Activated CD4-positive, alpha-beta T cell treated with anti-CD3 and anti-CD28 coated beads for 36 hours (primary cell): ENCODE results near the gene HAGH. TPM values are rescaled to one million over a fixed set of nuclear protein-coding genes. Genes with fewer than 3 reads are reported as not detected.
"Not testable (repeated sequence)": the region's sequence is repeated elsewhere in the genome, so short reads cannot be mapped to it uniquely, and the experiment has no call there.

Experiments
- ATAC-seq: fragments of 200-7000 bp; cut with Tn5 transposase; one replicate; pipeline ENCODE4 v1.10.0; 2021; ENCODE audit warnings: mild to moderate bottlenecking, moderate library complexity
- CTCF ChIA-PET: fragments of 350-600 bp; sonication (Branson Sonifier 250); formaldehyde crosslinking; loops from one replicate; lab custom pipeline; 2021; ENCODE audit warnings: antibody characterized with exemption; lab: Charles Lee
- POLR2A ChIA-PET: fragments of 350-600 bp; sonication (Branson Sonifier 250); formaldehyde crosslinking; loops from one replicate; lab custom pipeline; 2021; ENCODE audit warnings: antibody characterized with exemption, inconsistent platforms; lab: Charles Lee
- DNase-seq: peaks from one replicate; pipeline ENCODE4 v3.0.0-alpha.2; 2020
- H3K27ac Mint-ChIP-seq: one replicate; pipeline ENCODE4 v1.8.0; 2021; ENCODE audit warnings: mixed read lengths
- H3K27me3 Mint-ChIP-seq: one replicate; pipeline ENCODE4 v1.8.0; 2021; ENCODE audit warnings: mixed read lengths
- H3K36me3 Mint-ChIP-seq: one replicate; pipeline ENCODE4 v1.8.0; 2021; ENCODE audit warnings: low read depth, mixed read lengths
- H3K4me1 Mint-ChIP-seq: one replicate; pipeline ENCODE4 v1.8.0; 2021; ENCODE audit warnings: mixed read lengths
- H3K4me3 Mint-ChIP-seq: one replicate; pipeline ENCODE4 v1.8.0; 2021; ENCODE audit warnings: mild to moderate bottlenecking, moderate library complexity, mixed read lengths
- H3K9me3 Mint-ChIP-seq: one replicate; pipeline ENCODE4 v1.8.0; 2021; ENCODE audit warnings: low read depth, mixed read lengths
- intact Hi-C, 2 experiments: fragments of 100-400 bp; cut with DNase I in 1 of 2; cut with micrococcal nuclease in 1 of 2; formaldehyde crosslinking; loops; one replicate each; pipeline versions ENCODE4 v1.14.2 to v1.15.1; 2022 to 2024; cut with DNase I, micrococcal nuclease
- total RNA-seq, 2 experiments: library from RNA; stranded (reverse); gene quantifications; one replicate each; pipeline ENCODE4 v1.2.3, GENCODE V29; 2021

HAGH gene
- 10 to 100 TPM; 20.9 to 25.0 TPM for total RNA-seq

DNA sequence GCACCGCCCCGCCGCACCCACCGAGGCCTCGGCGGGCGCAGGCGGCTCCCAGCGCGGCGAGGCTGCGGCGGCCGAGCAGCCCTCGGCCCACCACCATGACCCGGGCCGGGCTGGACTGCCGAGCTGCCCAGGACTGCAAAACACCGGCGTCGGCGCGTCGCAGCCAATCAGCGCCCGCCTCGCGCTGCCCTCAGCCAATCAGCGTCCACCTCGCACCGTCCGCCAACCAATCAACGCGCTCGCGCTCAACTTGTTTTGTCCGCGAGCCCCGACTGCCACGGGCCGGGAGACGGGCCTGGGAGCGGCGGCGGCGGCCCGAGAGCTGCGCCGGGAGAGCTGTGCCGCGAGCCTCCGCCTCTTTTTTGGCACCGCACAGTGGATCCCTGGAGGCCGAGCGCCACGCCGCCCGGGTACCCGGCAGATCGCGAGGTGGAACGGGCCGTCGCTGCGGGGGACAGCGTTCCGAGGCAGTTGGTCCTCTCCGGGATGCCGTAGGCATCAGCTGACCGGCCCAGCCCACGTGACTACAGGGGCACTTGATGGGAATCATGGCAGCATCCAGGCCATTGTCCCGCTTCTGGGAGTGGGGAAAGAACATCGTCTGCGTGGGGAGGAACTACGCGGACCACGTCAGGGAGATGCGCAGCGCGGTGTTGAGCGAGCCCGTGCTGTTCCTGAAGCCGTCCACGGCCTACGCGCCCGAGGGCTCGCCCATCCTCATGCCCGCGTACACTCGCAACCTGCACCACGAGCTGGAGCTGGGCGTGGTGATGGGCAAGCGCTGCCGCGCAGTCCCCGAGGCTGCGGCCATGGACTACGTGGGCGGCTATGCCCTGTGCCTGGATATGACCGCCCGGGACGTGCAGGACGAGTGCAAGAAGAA, at the start of gene HAGH, which contains the start of gene FAHD1:
TSS of gene HAGH (minus strand) at position 135 of the 883 bp plus-strand sequence. CDS start at position 97, 38 bp downstream.
TSS of gene FAHD1 (plus strand) at position 516 of the 883 bp plus-strand sequence. CDS start at position 549, 33 bp downstream.
- POLR2A ChIA-PET = interaction anchor here (0.6 to 1.4 kb wide), 4 partner anchors 44 to 328 kb away, joined by 3 to 6 read pairs (median 5); partner anchors contain the start of genes MSRB1, NUBP2 and SPSB3
- Mint-ChIP-seq H3K36me3 (peaks cover 5% of the 10 kb centered on the region), H3K9me3 (no peaks in the 10 kb centered on the region)

DNA sequence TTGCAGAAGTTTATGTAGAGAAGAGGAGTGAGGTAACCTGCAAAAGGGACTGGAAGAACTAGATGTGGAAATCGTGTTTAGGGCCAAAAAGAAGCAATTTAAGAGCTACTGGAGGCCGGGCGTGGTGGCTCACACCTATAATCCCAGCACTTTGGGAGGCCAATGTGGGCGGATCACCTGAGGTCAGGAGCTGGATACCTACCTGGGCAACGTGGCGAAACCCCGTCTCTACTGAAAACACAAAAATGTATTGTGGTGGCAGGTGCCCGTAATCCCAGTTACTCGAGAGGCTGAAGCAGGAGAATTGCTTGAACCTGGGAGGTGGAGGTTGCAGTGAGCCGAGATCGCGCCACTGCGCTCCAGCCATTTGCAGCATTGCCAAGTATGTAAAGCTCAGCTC, 49.4 kb upstream of the HAGH start:
- ATAC-seq, DNase-seq, H3K4me1 Mint-ChIP-seq, H3K27ac Mint-ChIP-seq, H3K4me3 Mint-ChIP-seq, H3K9me3 Mint-ChIP-seq, H3K36me3 Mint-ChIP-seq, intact Hi-C loops: not testable (repeated sequence)
- H3K27me3 Mint-ChIP-seq = peaks cover 22% of the 10 kb centered on the region
- CTCF ChIA-PET = interaction anchor here (1.0 to 2.6 kb wide), 2 partner anchors 14 to 19 kb away, joined by 4 to 6 read pairs; no protein-coding TSS in a partner anchor
- POLR2A ChIA-PET = interaction anchor here (0.7 kb wide), 2 partner anchors 109 to 452 kb away, joined by 3 read pairs; no protein-coding TSS in a partner anchor

More for the DNA sequence above, at the start of gene HAGH, which contains the start of gene FAHD1:
- ATAC-seq (peak; percentile 90), DNase-seq (peak; percentile 93)
- intact Hi-C loops = loop anchor here (1.0 to 5.0 kb wide), 17 partner anchors 45 to 926 kb away; partner anchors contain the start of genes NUBP2 (in 2 of the 2), SPSB3 (in 2 of the 2), CLCN7 (in 1 of the 2) and CRAMP1 (in 1 of the 2)
- H3K27ac Mint-ChIP-seq = peak within 1 kb of the TSS; percentile 89
- peak within 1 kb of the TSS; percentile 91 for H3K4me3 Mint-ChIP-seq
- H3K27me3 Mint-ChIP-seq = no peaks in the 10 kb centered on the region
- CTCF ChIA-PET = interaction anchor here (0.6 to 1.0 kb wide), 3 partner anchors 9 to 70 kb away, joined by 3 read pairs; no protein-coding TSS in a partner anchor
- H3K4me1 Mint-ChIP-seq = peaks cover 27% of the 10 kb centered on the region

DNA sequence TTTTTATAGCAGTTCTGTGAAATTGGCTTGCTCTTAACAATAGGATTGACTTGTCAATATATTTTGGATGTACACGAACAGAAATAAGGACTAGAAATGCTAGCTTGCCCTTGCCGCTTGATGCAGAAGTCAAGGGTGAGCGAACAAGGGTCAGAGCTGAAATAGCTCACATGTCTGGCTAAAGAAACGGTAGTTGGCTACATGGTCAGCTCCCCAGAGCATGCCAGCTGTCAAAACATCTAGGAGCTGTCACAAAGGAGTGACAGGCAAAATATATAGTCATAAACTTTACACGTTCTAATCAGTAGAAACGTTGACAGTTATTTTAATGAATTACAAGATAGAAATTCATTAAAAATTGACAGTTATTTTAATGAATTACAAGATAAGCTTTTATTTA, 48.2 kb upstream of the HAGH start:
- intact Hi-C loops = no loop called here
- ATAC-seq (no peak), DNase-seq (no peak)
- POLR2A ChIA-PET = no interaction called here
- Mint-ChIP-seq H3K4me3 (no peak overlapping the region), H3K9me3 (no peaks in the 10 kb centered on the region), H3K36me3 (no peaks in the 10 kb centered on the region), H3K27me3 (peaks cover 22% of the 10 kb centered on the region), H3K27ac (no peak overlapping the region), H3K4me1 (peaks cover 3% of the 10 kb centered on the region)
- CTCF ChIA-PET = interaction anchor here (0.6 to 1.0 kb wide), 3 partner anchors 115 to 131 kb away, joined by 3 read pairs; no protein-coding TSS in a partner anchor

DNA sequence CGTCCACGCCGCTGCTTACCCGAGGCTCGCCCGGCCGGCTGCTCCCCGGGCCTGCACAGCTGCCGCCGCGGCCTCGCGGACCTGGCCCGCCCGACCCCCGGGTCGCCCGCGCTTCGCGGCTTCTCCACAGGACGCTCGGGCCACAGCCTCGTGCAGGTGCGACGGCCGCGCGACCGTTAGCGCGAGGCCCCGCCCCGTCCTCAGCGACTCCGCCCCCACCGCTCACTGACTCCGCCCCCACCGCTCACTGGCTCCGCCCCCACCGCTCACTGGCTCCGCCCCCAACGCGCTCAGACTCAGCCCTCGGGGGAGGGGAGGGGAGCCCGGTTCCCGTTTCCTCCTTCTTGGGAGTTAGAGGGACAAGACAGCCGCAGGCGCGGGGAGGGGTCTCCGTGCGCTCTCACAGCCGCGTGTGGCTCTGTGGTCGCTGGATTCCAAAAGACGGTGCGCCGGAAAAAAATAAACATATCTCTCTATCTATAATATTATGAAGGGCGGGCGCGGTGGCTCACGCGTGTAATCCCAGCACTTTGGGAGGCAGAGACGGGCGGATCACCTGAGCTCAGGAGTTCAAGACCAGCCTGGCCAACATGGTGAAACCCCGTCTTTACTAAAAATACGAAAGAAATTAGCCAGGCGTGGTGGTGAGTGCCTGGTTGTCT, 45.5 kb upstream of the HAGH start, which contains the start of gene MEIOB:
TSS of gene MEIOB (minus strand) at position 191 of the 662 bp plus-strand sequence. CDS start 3,989 bp downstream, outside the sequence.
- ChIA-PET CTCF (no interaction called here), POLR2A (no interaction called here)
- Mint-ChIP-seq H3K4me1 (peaks cover 3% of the 10 kb centered on the region), H3K36me3 (no peaks in the 10 kb centered on the region), H3K4me3 (peak within 1 kb of the TSS; percentile 50), H3K9me3 (no peaks in the 10 kb centered on the region), H3K27me3 (peaks cover 17% of the 10 kb centered on the region), H3K27ac (no peak within 1 kb of the TSS)
- intact Hi-C loops = loop anchor here in 1 of 2 experiments (1.0 to 2.0 kb wide), 2 partner anchors 46 to 57 kb away; partner anchors contain the start of gene HAGH
- DNase-seq = peak; percentile 74
- peak; percentile 91 for ATAC-seq

DNA sequence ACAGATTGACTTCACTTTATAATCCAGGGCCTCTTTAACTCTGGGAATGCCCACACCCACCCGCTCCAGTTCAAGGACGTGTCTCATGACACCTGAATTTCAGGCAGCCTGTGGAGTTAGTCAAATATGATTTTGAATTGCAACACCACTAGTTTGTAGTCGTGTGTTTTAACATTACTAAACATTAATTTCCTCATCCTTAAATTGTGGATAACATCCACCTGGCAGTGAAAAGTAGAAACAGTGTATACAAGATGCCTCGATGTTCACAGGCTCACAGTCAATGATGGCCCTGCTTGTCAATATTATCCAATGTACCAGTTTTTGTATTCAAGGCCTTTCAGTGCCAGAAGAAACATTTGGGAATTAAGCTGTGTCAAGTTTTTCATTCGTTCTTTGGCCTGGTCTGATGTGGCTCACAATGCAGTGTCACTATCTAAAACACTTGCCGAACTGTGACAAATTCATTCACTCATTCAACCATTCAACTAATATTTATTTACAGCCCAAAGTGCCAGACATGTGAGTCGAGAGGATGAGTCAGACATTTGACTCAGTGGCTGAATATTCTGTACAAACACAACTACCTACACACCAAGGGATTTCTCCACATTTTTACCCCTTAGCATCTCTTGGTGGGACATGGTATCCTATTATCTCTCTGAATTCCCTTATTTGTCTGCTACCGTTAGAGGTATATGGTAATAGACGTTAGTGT, 43.9 kb upstream of the HAGH start:
- no peaks in the 10 kb centered on the region for H3K9me3 Mint-ChIP-seq
- no peak overlapping the region for H3K4me3 Mint-ChIP-seq
- intact Hi-C loops = no loop called here
- H3K27ac Mint-ChIP-seq = no peak overlapping the region
- ChIA-PET POLR2A (no interaction called here), CTCF (interaction anchor here (0.6 kb wide), 1 partner anchor 65 kb away, joined by 3 read pairs; no protein-coding TSS in a partner anchor)
- ATAC-seq (no peak), DNase-seq (no peak)
- H3K36me3 Mint-ChIP-seq = no peaks in the 10 kb centered on the region
- H3K27me3 Mint-ChIP-seq = peaks cover 15% of the 10 kb centered on the region
- H3K4me1 Mint-ChIP-seq = peaks cover 3% of the 10 kb centered on the region

DNA sequence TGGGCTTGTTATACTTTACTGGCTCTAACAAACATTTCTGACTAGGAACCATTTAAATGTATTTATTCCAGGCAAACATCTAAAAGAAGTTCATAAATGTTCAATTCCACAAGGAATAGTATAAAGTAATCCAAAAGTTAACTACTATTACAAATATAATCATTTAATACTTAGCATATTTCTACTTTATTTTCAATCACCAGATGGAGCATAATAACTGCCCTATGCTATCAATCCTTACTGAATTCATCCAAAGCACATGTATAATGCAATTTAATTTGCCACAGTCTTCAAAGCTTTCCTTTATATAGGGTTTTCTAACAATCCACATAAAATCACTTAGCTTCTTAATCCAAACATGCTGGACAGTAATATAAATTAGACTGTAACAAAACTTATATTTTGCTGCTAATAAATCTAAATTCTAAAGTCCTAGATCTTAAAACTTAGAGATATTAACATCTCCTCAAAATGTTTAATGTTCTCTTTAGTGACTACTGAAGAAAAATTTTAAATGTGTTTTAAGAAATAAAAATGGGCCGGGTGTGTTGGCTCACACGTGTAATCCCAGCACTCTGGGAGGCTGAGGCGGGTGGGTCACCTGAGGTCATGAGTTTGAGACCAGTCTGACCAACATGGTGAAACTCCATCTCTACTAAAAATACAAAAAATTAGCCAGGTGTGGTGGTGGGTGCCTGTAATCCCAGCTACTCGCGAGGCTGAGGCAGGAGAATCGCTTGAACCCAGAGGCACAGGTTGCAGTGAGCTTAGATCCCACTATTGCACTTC, 39.5 kb upstream of the HAGH start:
- POLR2A ChIA-PET = no interaction called here
- no peak for DNase-seq
- H3K27me3 Mint-ChIP-seq = peaks cover 5% of the 10 kb centered on the region
- no peaks in the 10 kb centered on the region for H3K9me3 Mint-ChIP-seq
- no peaks in the 10 kb centered on the region for H3K4me1 Mint-ChIP-seq
- CTCF ChIA-PET = interaction anchor here (0.7 to 1.1 kb wide), 5 partner anchors 11 to 423 kb away, joined by 3 to 4 read pairs (median 3); no protein-coding TSS in a partner anchor
- ATAC-seq = no peak
- no peak overlapping the region for H3K4me3 Mint-ChIP-seq
- no peaks in the 10 kb centered on the region for H3K36me3 Mint-ChIP-seq
- H3K27ac Mint-ChIP-seq = no peak overlapping the region
- intact Hi-C loops = loop anchor here in 1 of 2 experiments (10.0 kb wide), 1 partner anchor 279 kb away; the partner anchor contains the start of gene RAB26

DNA sequence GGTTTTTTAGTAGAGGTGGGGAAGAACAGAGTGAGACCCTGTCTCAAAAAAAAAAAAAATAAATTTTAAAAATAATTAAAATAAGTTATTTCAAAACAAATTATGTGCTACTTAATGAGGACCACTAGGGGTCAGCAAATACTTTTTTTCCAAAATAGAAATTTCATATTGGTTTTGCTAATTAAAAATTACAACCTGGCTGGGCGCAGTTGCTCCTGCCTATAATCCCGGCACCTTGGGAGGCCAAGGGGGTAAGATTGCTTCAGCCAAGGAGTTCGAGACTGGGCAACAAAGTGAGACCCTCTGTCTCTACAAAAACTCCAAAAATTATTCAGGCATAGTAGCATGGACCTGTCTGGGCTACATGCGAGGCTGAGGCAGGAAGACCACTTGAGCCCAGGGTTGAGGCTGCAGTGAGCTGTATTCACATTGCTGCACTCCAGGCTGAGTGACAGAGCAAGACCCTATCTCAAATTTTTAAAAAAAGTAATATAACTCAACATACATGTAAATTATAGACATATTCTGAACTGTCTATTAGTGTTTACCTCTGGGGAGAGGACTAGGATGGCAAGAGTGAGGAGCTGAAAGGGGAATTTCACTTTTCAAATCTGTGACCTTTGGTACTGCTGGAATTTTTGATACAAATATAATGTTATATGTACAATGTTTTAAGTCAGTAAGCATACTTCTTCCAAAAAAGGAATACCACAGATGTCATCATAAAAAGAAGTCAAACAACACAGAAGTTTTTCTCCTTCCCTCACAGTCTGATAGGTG, 37.2 kb upstream of the HAGH start:
- CTCF ChIA-PET = interaction anchor here (1.1 to 2.2 kb wide), 3 partner anchors 13 to 67 kb away, joined by 3 to 6 read pairs (median 4); no protein-coding TSS in a partner anchor
- H3K36me3 Mint-ChIP-seq = no peaks in the 10 kb centered on the region
- H3K27me3 Mint-ChIP-seq = peaks cover 15% of the 10 kb centered on the region
- H3K27ac Mint-ChIP-seq = no peak overlapping the region
- POLR2A ChIA-PET = no interaction called here
- no peak overlapping the region for H3K4me3 Mint-ChIP-seq
- no peaks in the 10 kb centered on the region for H3K4me1 Mint-ChIP-seq
- H3K9me3 Mint-ChIP-seq = no peaks in the 10 kb centered on the region
- intact Hi-C loops = loop anchor here (1.0 to 10.0 kb wide), 3 partner anchors 65 to 281 kb away; partner anchors contain the start of gene RAB26 (in 1 of the 2)
- DNase-seq = no peak
- no peak for ATAC-seq

DNA sequence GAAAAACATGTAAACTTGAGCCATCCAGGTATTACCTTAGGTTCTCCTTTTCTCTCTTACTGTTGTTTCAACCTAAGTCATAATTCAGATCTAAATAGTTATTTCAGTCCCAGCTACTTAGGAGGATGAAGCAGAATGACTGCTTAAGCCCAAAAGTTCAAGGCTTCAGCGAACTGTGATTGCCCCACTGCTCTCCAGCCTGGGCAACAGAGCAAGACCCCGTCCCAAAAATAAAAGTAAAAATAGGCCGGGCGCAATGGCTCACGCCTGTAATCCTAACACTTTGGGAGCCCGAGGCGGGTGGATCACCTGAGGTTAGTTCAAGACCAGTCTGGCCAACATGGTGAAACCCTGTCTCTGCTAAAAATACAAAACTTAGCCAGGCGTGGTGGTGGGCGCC, 35.8 kb upstream of the HAGH start:
- Mint-ChIP-seq H3K36me3 (no peaks in the 10 kb centered on the region), H3K9me3 (no peaks in the 10 kb centered on the region), H3K4me3 (no peak overlapping the region), H3K27ac (no peak overlapping the region), H3K27me3 (peaks cover 24% of the 10 kb centered on the region), H3K4me1 (no peaks in the 10 kb centered on the region)
- ChIA-PET CTCF (interaction anchor here (0.6 to 2.2 kb wide), 6 partner anchors 13 to 150 kb away, joined by 3 to 6 read pairs (median 4); no protein-coding TSS in a partner anchor), POLR2A (no interaction called here)
- ATAC-seq (no peak), DNase-seq (no peak)
- intact Hi-C loops = loop anchor here (5.0 to 10.0 kb wide), 2 partner anchors 280 to 282 kb away; partner anchors contain the start of gene RAB26 (in 1 of the 2)

DNA sequence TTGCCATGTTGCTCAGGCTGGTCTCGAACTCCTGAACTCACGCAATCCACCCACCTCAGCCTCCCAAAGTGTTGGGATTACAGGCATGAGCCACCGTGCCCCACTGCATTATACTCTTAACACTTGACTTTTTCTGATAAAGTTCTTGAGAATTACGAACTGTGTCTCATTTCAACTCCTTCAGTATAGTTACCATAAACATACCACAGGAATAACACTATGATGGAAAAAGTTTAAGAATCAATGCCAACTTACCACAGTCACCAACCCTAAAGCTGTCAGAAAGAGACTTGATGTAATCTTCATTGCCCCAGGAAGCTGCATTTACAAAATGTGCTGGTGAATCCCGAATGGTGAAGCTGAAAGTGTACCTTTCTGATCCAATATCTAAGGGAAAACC, 35.1 kb upstream of the HAGH start:
- peaks cover 27% of the 10 kb centered on the region for H3K27me3 Mint-ChIP-seq
- ChIA-PET POLR2A (no interaction called here), CTCF (interaction anchor here (0.5 to 2.2 kb wide), 4 partner anchors 12 to 46 kb away, joined by 3 to 6 read pairs (median 4); no protein-coding TSS in a partner anchor)
- H3K4me1 Mint-ChIP-seq = peaks cover 6% of the 10 kb centered on the region
- no peak overlapping the region for H3K4me3 Mint-ChIP-seq
- no peak for ATAC-seq
- no peak for DNase-seq
- H3K36me3 Mint-ChIP-seq = no peaks in the 10 kb centered on the region
- no peak overlapping the region for H3K27ac Mint-ChIP-seq
- H3K9me3 Mint-ChIP-seq = no peaks in the 10 kb centered on the region
- intact Hi-C loops = loop anchor here (5.0 to 10.0 kb wide), 2 partner anchors 281 to 283 kb away; partner anchors contain the start of gene RAB26 (in 1 of the 2)
